Measurements from ENCODE around the gene TMEM198.

Gene TMEM198
- 1.2 to 5.8 (median 3.1) reads per million in 4 experiments for total RNA-seq

- peak; percentile 84 for DNase-seq
These were observed at the start of gene TMEM198, which contains the start of gene CHPF for GRCh38 chr2:219543596-219544358. TSS of gene TMEM198 (plus strand) at chr2:219544028. CDS start at chr2:219544728, 700 bp downstream. TSS of gene CHPF (minus strand) at chr2:219543809. CDS start at chr2:219543538, 271 bp downstream.

DNA sequence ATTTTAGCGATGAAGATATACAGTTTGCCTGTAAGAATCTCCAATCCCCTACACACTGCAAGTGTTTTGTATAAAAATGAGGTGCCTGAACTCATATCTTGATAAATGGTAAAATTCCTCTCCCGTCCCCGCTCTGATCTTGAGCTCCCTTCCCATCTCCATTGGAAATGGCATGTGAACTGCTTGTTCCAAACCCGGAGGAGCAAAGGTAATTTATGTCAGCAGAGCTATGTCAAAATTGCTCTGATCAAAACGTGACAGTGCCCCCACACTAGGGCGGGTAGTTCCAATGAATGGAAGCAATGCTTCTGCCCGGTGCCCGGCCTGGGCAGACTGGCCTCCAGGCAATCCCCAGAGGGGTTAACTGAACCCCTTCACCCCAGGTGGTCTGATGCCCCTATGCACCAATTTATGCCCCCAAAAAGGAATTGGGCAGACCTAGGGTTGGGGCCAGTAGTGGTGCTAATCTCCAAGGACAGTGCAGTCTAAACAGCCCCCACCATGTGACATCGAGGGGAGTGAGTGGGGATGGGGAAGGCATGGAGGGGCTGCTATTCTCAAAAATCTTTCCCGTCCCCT is 48.8 kb upstream of the TMEM198 start:
- no peak for DNase-seq

DNA sequence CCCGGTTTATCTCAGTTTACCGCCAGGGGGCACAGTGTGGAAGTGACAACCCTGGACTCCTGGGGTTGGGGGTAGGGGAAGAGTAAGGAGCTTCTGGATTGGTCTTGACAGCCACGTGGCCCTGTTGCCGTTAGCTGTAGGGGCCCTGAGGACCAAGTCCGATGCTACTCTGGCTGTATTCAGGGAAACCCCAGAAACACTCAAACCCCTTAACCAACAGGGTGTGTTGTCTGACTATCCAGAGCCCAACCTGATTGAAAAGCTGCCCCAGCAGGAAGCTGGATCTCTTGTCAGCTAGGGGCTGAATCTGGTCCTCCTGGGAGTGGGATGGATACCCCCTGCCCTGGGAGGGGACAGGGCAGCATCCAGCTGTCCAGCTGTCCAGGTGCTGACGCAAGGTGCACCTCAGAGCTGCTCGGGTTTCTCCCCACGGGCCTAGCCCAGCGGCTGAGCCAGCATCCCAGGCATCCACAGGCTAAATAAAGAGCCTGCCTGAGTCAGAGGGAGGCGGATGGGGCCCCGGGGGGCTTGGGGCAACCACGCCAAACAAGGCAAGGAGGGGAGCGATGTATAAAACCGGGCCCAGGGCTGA is 48.2 kb upstream of the TMEM198 start:
- DNase-seq = peak; percentile 46

DNA sequence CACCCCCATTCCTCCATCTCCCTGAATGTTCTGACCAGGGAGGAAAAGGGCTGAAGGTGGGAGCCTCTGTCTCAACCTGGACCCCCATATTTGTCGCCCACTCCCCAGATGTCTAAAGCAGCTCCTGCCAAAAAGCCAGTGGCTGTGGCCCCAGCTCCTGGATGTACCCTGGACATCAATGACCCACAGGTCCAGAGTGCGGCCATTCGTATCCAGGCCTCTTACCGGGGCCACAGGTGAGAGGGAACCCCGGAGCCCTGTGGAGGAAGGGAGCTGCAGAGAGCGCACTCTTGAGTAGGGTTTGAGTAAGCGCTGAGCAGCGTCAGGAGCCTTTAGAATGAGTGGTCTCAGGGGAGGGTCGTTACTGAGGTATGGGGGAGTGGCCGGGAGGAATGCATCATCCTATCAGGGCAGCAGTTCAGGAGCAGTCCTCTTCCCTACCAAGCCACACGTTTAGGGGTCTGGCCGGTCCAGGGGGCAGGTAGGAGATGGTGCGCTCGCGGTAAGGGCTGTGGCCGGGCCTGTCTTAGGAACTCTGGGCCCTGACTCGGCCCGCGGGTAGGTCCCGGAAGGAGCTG is 47.5 kb upstream of the TMEM198 start:
- DNase-seq = no peak

GRCh38 chr2:219496825-219497494 is 46.9 kb upstream of the TMEM198 start:
- no peak for DNase-seq

GRCh38 chr2:219497495-219498279 is 46.1 kb upstream of the TMEM198 start:
- no peak for DNase-seq

- peak; percentile 85 for DNase-seq
These were observed 45.4 kb upstream of the TMEM198 start, which contains the start of gene GMPPA for GRCh38 chr2:219498280-219499057. TSS of gene GMPPA (plus strand) at chr2:219498891. CDS start at chr2:219499976, 1,085 bp downstream.

- DNase-seq = no peak
These were observed 44.8 kb upstream of the TMEM198 start for GRCh38 chr2:219499058-219499307.

GRCh38 chr2:219499555-219499954 is 44.3 kb upstream of the TMEM198 start:
- no peak for DNase-seq

- DNase-seq = no peak
These were observed 43.7 kb upstream of the TMEM198 start for GRCh38 chr2:219500135-219500534.

GRCh38 chr2:219501849-219502248 is 42.0 kb upstream of the TMEM198 start:
- no peak for DNase-seq

DNA sequence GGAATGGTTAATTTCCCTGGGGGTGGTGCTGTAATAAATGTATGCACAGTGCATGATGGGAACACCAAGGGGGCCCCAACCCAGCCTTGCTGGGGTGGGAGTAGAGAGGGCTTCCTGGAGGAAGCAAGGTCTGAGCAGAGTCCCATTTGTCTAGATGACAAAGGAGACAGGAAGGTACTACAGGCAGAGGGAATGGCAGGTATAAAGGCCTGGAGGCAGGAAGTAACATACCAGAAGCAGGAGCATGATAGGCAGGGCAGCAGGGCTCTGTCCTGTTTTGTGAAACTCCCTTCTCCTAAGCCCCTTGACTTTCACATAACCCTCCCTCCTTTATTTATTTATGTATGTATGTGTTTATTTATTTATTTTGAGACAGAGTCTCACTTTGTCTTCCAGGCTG is 41.2 kb upstream of the TMEM198 start:
- no peak for DNase-seq

DNA sequence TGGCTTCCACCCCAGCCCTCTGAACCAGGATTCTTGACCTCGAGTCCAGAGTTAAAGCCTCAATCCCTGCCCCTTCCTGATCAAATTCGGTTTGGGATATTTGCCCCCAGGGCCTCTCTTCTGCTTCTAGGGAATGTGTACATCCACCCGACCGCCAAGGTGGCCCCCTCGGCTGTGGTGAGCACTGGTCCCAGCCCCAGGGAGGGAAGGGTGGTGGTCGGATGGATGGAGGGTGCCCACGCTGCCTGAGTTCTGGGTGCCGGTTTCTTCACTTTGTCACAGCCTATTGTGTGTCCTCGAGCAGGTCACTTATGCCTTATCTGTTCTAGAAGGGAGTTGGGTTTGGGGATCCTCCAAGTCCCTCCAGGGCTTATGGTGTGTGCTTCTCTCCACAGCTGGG is 38.2 kb upstream of the TMEM198 start:
- no peak for DNase-seq

DNA sequence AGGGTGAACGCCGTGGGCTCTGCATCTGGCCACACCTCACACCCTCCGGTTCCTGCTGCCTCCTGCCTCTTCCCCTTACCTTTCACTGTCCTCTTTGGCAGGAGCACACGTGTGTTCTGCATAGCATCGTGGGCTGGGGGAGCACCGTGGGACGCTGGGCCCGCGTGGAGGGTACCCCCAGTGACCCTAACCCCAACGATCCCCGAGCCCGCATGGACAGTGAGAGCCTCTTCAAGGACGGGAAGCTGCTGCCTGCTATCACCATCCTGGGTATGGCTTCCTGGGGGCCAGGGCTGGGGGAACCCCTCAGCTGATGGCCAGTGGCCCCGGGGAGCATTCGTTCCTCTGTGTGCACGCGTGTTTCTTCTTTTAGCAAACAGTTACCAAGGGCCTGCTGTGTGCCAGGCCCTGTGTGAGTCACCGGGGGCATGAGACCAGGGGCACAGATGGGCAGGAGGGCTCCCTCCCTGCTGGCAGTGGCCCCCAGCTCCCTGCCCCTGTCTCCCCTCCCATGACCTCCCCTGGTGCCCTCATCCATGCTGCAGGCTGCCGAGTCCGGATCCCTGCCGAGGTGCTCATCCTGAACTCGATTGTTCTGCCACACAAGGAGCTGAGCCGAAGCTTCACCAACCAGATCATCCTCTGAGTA is 37.6 kb upstream of the TMEM198 start:
- DNase-seq = no peak

DNA sequence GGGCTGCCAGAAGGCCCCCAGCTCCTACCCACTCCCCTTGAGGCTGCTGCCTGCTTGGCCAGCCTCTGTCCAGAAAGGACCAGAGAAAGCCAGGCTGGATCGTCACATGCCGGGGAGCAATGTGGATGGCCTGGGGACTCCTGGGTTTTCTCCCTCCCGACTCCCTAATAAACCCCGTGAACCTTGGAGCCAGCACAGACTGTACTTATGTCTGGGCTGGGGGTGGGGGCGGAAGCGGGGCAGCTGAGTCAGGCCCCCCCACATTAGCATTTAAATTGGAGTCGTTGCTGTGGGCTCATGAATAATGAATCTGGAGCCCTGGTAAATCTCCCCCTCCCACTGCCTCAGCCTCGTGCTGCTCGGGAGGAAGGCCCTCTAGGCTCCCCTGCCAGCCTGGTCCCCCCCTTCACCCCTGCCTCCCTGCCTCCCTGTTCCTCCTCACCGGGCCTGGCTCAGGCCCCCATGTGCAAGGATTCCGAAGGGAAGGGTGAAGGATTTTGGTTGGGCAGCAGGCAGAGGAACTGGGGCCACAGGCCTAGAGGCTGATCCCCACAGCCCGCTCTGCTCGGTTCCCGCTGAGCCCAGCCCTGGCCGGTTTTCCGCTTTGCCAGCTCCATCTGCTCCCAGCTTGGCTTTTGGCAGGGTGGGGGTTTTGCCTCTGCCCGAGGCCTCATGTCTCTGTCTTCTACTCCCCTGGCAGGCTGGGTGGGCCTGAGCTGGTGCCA is 36.9 kb upstream of the TMEM198 start:
- no peak for DNase-seq

GRCh38 chr2:219507581-219508443 is 36.0 kb upstream of the TMEM198 start:
- DNase-seq = no peak

- DNase-seq = no peak
These were observed 35.4 kb upstream of the TMEM198 start for GRCh38 chr2:219508444-219508734.

DNA sequence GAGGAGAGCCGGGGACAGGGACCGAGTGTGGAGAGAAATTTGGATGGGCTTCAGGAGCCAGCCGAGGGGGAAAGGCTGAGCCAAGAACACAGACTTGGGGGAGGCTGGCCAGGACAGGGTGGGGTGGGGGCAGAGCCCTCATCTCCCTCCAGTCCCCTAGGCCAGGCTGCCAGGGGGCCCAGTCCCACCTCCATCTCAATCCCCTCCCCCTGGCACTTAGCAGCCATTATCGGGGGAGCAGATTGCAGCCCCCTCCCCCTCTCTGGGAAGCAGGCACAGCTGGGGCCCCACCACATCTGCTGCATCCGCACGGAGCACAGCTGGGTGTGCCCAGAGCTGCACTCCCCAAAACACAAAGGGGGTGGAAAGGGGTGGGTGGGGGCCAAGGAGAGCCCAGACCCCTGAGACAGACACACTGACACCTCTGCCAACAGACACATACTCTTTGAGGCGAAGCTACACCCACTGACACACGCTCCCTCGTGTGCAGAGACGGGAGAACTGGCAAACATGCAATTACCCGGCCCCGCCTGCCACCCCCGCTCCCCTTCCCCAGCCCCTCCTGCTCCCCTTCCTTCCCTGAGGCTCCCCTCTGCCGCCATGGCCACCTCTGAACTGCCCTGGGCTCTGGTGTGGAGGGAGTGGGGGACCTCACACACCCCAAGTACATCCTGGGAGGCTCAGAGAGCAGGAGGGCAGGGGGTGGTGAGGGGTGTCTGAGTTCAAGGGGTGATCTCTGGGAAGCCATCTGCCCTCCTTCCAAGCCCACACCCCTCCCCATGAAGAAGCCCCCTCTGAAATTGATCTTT is 34.7 kb upstream of the TMEM198 start:
- DNase-seq = no peak
